CMK (cell line): ENCODE results near the gene TMEM143.
"Not testable (repeated sequence)": the region's sequence is repeated elsewhere in the genome, so short reads cannot be mapped to it uniquely, and the experiment has no call there.

ENCODE experiments used
- DNase-seq: peaks from one replicate; pipeline ENCODE4 v3.0.0-alpha.2; 2010; ENCODE audit warnings: low read depth

Gene TMEM143

GRCh38 chr19:48391100-48392005 lies 27.6 kb upstream of the TMEM143 start, which contains the start of gene KDELR1:
Gene KDELR1 (minus strand): TSS chr19:48391551. CDS start chr19:48391358, 193 bp downstream.
- DNase-seq, result peak; percentile 72

GRCh38 chr19:48390188-48391099 lies 26.7 kb upstream of the TMEM143 start:
- DNase-seq, result peak; percentile 66

GRCh38 chr19:48386981-48387380 lies 23.2 kb upstream of the TMEM143 start:
- no peak for DNase-seq

GRCh38 chr19:48385461-48386087 lies 21.8 kb upstream of the TMEM143 start:
- DNase-seq, result no peak

GRCh38 chr19:48382286-48382685 lies 18.5 kb upstream of the TMEM143 start:
- no peak for DNase-seq

- DNase-seq, result no peak
Observed at GRCh38 chr19:48381178-48381950, 17.6 kb upstream of the TMEM143 start.

GRCh38 chr19:48379058-48379457 lies 15.3 kb upstream of the TMEM143 start:
- no peak for DNase-seq

GRCh38 chr19:48378194-48378570 lies 14.4 kb upstream of the TMEM143 start:
- no peak for DNase-seq

GRCh38 chr19:48373567-48373966 lies 9.8 kb upstream of the TMEM143 start:
- DNase-seq, result no peak

GRCh38 chr19:48372904-48373303 lies 9.2 kb upstream of the TMEM143 start:
- no peak for DNase-seq

- not testable (repeated sequence) for DNase-seq
Observed at GRCh38 chr19:48371771-48372170, 8.0 kb upstream of the TMEM143 start.

- no peak for DNase-seq
Observed at GRCh38 chr19:48371367-48371766, 7.6 kb upstream of the TMEM143 start.

GRCh38 chr19:48370955-48371354 lies 7.2 kb upstream of the TMEM143 start:
- DNase-seq, result no peak

GRCh38 chr19:48368936-48369335 lies 5.2 kb upstream of the TMEM143 start:
- DNase-seq, result no peak

- no peak for DNase-seq
Observed at GRCh38 chr19:48367855-48368254, 4.1 kb upstream of the TMEM143 start.

- DNase-seq, result no peak
Observed at GRCh38 chr19:48365602-48366001, 1.9 kb upstream of the TMEM143 start.

GRCh38 chr19:48364598-48365348 lies 1.0 kb upstream of the TMEM143 start:
- no peak for DNase-seq

- DNase-seq, result no peak
Observed at GRCh38 chr19:48363500-48363809, 285 bp downstream of the TMEM143 start.

GRCh38 chr19:48362716-48363499 lies 832 bp downstream of the TMEM143 start:
- peak; percentile 89 for DNase-seq

- DNase-seq, result no peak
Observed at GRCh38 chr19:48361912-48362311, 1.8 kb downstream of the TMEM143 start.
